Neural cell (in vitro differentiated cells): Measurements from ENCODE around the gene P2RX4.
"Not testable (repeated sequence)": the region's sequence is repeated elsewhere in the genome, so short reads cannot be mapped to it uniquely, and the experiment has no call there.

Experiments used
- EP300 ChIP-seq: fragments of 450-650 bp; conservative IDR thresholded peaks from 2 replicates; pipeline ENCODE4 v1.6.1; 2014; ENCODE audit warnings: antibody characterized with exemption, mild to moderate bottlenecking, moderate library complexity; ENCODE audit not compliant: poor library complexity, severe bottlenecking
- MXI1 ChIP-seq: fragments of 450-650 bp; conservative IDR thresholded peaks from 2 replicates; pipeline ENCODE4 v1.6.1; 2014; ENCODE audit warnings: antibody characterized with exemption, mild to moderate bottlenecking; ENCODE audit not compliant: poor library complexity, severe bottlenecking
- POLR2AphosphoS5 ChIP-seq: IDR thresholded peaks from 2 replicates; pipeline ENCODE4 v1.6.1; 2012
- SMC3 ChIP-seq: fragments of 450-650 bp; conservative IDR thresholded peaks from 2 replicates; pipeline ENCODE4 v1.6.1; 2014; ENCODE audit warnings: antibody characterized with exemption, mild to moderate bottlenecking, moderate library complexity; ENCODE audit not compliant: poor library complexity
- TAF1 ChIP-seq: IDR thresholded peaks from 2 replicates; pipeline ENCODE4 v1.6.1; 2012; ENCODE audit warnings: low read depth
- TF ChIP-seq, protein P1 (sequence below): fragments of 450-650 bp; IDR thresholded peaks from 2 replicates; pipeline ENCODE4 v1.5.1; 2014; ENCODE audit warnings: antibody characterized with exemption, mild to moderate bottlenecking, moderate library complexity; ENCODE audit not compliant: poor library complexity, severe bottlenecking

DNA sequence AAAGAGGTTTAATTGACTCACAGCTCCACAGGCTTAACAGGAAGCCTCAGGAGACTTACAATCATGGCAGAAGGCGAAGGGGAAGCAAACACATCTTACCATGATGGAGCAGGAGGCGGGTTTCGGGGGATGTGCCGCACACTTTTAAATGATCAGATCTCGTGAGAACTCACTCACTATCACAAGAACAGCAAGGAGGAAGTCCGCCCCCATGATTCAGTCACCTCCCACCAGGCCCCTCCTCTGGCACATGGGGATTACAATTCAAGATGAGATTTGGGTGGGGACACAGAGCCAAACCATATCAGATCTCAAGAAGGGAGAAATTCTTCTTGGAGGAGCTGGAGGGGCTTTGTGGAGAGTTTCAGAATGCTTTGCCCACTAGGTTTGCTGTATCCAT lies 45.1 kb upstream of the P2RX4 start:
- not testable (repeated sequence) for TF ChIP-seq EP300, TAF1, SMC3, POLR2AphosphoS5, MXI1
- TF ChIP-seq, protein P1, sequence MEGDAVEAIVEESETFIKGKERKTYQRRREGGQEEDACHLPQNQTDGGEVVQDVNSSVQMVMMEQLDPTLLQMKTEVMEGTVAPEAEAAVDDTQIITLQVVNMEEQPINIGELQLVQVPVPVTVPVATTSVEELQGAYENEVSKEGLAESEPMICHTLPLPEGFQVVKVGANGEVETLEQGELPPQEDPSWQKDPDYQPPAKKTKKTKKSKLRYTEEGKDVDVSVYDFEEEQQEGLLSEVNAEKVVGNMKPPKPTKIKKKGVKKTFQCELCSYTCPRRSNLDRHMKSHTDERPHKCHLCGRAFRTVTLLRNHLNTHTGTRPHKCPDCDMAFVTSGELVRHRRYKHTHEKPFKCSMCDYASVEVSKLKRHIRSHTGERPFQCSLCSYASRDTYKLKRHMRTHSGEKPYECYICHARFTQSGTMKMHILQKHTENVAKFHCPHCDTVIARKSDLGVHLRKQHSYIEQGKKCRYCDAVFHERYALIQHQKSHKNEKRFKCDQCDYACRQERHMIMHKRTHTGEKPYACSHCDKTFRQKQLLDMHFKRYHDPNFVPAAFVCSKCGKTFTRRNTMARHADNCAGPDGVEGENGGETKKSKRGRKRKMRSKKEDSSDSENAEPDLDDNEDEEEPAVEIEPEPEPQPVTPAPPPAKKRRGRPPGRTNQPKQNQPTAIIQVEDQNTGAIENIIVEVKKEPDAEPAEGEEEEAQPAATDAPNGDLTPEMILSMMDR = not testable (repeated sequence)
